ENCODE results near the gene ANKS6. TPM values are rescaled to one million over a fixed set of nuclear protein-coding genes. Genes with fewer than 3 reads are reported as not detected.

The ANKS6 gene
- total RNA-seq, 1 experiment from 2014 or later, result 19.6 TPM

DNA sequence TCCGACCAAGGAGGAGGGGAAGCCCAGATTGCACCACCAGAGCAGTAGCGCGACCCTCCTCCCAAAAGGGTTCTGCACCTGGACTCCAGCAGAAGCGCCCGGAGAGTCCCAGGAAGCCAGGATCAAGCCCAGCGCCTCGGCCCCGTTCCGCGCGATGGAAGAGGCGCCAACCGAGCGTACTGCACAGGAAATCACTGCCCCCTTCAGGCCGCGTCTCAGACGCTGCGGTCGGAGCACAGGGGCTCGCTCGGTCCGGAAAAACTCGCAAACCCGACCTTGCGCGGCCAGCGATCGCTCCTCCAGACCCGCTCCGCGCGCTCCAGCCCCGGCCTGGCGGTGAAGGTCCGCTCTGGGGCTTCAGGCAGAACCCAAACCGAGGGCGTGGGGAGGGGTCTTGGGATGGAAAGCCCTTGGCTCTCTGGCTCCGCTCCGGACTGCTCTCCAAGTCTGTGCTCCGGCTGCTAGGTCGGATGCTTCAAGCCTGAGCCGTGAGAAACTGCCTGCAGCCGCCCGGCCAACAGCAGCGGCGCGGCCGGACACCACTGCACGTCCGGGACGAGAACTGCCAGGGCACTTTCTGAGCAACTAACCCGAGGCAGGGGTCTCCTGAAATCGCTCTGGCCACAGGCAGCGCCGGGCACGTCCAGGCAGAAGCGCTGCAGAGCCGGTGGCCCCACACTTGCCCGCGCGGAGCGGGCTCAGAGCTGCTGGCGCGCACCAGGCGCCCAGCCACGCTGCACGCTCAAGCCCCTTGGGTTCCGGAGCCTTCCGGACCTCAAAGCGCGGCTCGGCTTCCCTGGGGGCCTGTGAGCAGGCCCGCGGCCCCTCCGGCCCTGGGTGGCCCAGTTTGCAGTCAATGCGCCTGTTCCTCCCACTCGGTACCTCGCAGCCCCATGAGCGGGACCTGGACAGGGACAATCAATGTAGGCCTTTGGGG is 88.9 kb downstream of the ANKS6 start:
- no TSS peak for BruUV-seq (replicated peaks)
- no peaks in the 10 kb centered on the region; the same call in 1 of the 2 replicates for H3K27me3 ChIP-seq (ENCODE audit: control insufficient read depth, insufficient read depth, low read length)
- POLR2A ChIA-PET, result no interaction called here
- peak; percentile 87 for ATAC-seq
- TF ChIP-seq POLR2AphosphoS5 (IDR thresholded peaks at IDR 0.05; ENCODE audit: low read depth, low read length), result no peak
- no peak for TF ChIP-seq TCF7L2 (IDR thresholded peaks at IDR 0.05; ENCODE audit: low read depth, low read length)
- TF ChIP-seq, protein P1, sequence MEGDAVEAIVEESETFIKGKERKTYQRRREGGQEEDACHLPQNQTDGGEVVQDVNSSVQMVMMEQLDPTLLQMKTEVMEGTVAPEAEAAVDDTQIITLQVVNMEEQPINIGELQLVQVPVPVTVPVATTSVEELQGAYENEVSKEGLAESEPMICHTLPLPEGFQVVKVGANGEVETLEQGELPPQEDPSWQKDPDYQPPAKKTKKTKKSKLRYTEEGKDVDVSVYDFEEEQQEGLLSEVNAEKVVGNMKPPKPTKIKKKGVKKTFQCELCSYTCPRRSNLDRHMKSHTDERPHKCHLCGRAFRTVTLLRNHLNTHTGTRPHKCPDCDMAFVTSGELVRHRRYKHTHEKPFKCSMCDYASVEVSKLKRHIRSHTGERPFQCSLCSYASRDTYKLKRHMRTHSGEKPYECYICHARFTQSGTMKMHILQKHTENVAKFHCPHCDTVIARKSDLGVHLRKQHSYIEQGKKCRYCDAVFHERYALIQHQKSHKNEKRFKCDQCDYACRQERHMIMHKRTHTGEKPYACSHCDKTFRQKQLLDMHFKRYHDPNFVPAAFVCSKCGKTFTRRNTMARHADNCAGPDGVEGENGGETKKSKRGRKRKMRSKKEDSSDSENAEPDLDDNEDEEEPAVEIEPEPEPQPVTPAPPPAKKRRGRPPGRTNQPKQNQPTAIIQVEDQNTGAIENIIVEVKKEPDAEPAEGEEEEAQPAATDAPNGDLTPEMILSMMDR (IDR thresholded peaks at IDR 0.05), result peak; percentile 81
- TF ChIP-seq REST (IDR thresholded peaks at IDR 0.05; ENCODE audit: insufficient read depth in 1 of 2, low read depth in 2 of 2, low read length in 1 of 2), result no peak
- no peak for TF ChIP-seq SIN3A (IDR thresholded peaks at IDR 0.05; ENCODE audit: borderline replicate concordance, insufficient read depth, low read depth, low read length)
- H3K4me1 ChIP-seq (ENCODE audit: control insufficient read depth, insufficient read depth, low read length), result no peaks in the 10 kb centered on the region; the same call in 1 of the 2 replicates
- CTCF ChIA-PET, result interaction anchor here (0.6 kb wide), 1 partner anchor 588 kb away, joined by 3 read pairs; the partner anchor contains the start of gene TRIM14
- H3K9me3 ChIP-seq (ENCODE audit: control insufficient read depth, insufficient read depth, low read depth, low read length), result no peaks in the 10 kb centered on the region
- peak overlapping the region; percentile 17 to 23 for H3K4me3 ChIP-seq (ENCODE audit: low read depth in 2 of 2, low read length in 2 of 2)
- no peaks in the 10 kb centered on the region for H3K36me3 ChIP-seq (ENCODE audit: control insufficient read depth, insufficient read depth, low read length)
- no peak overlapping the region for H3K27ac ChIP-seq (ENCODE audit: low read length)
- in situ Hi-C loops (cut with HindIII; ENCODE audit: low pct_unique_long_range_greater_than_20kb, low sequenced_read_pairs), result no loop called here
- intact Hi-C loops (cut with micrococcal nuclease; ENCODE audit: unreplicated experiment), result loop anchor here (5.0 kb wide), 1 partner anchor 390 kb away; no protein-coding TSS in a partner anchor
- no peak for DNase-seq (ENCODE audit: low read depth, low spot score)

- H3K4me3 ChIP-seq (ENCODE audit: low read depth in 2 of 2, low read length in 2 of 2), result peak overlapping the region; percentile 10 to 17; a peak in 3 of 4 replicates
- H3K27me3 ChIP-seq (ENCODE audit: control insufficient read depth, insufficient read depth, low read length), result no peaks in the 10 kb centered on the region; the same call in 1 of the 2 replicates
- no peak for DNase-seq (ENCODE audit: low read depth, low spot score)
- no peak overlapping the region for H3K27ac ChIP-seq (ENCODE audit: low read length)
- no peaks in the 10 kb centered on the region for H3K9me3 ChIP-seq (ENCODE audit: control insufficient read depth, insufficient read depth, low read depth, low read length)
- H3K36me3 ChIP-seq (ENCODE audit: control insufficient read depth, insufficient read depth, low read length), result no peaks in the 10 kb centered on the region
- ChIA-PET POLR2A (no interaction called here), CTCF (interaction anchor here (1.0 kb wide), 1 partner anchor 69 kb away, joined by 3 read pairs; no protein-coding TSS in a partner anchor)
- intact Hi-C loops (cut with micrococcal nuclease; ENCODE audit: unreplicated experiment) (loop anchor here (5.0 kb wide), 1 partner anchor 389 kb away; no protein-coding TSS in a partner anchor), in situ Hi-C loops (cut with HindIII; ENCODE audit: low pct_unique_long_range_greater_than_20kb, low sequenced_read_pairs) (no loop called here)
- BruUV-seq (replicated peaks), result no TSS peak
- no peaks in the 10 kb centered on the region; the same call in 1 of the 2 replicates for H3K4me1 ChIP-seq (ENCODE audit: control insufficient read depth, insufficient read depth, low read length)
- TF ChIP-seq TCF7L2 (IDR thresholded peaks at IDR 0.05; ENCODE audit: low read depth, low read length) (no peak), POLR2AphosphoS5 (IDR thresholded peaks at IDR 0.05; ENCODE audit: low read depth, low read length) (no peak), REST (IDR thresholded peaks at IDR 0.05; ENCODE audit: insufficient read depth in 1 of 2, low read depth in 2 of 2, low read length in 1 of 2) (no peak), SIN3A (IDR thresholded peaks at IDR 0.05; ENCODE audit: borderline replicate concordance, insufficient read depth, low read depth, low read length) (no peak)
- TF ChIP-seq, protein P1 (IDR thresholded peaks at IDR 0.05), result no peak
- 0 out of 2 replicates have a peak, but pooled peaks have one; percentile 2 for ATAC-seq
Observed at GRCh38 chr9:98706651-98707165, 89.6 kb downstream of the ANKS6 start.
